CD4-positive, alpha-beta T cell treated with Interleukin-4 for 4 hours (primary cell): ENCODE data around the gene ALK.

Experiments
- DNase-seq: peaks from one replicate; pipeline ENCODE4 v3.0.0-alpha.2; 2020

ALK gene

GRCh38 chr2:29518646-29519337 is 402.6 kb downstream of the ALK start:
- no peak for DNase-seq

GRCh38 chr2:29518010-29518409 is 403.4 kb downstream of the ALK start:
- DNase-seq = no peak

- no peak for DNase-seq
Observed at GRCh38 chr2:29517413-29517812, 404.0 kb downstream of the ALK start.

GRCh38 chr2:29516767-29517166 is 404.6 kb downstream of the ALK start:
- DNase-seq = no peak

- DNase-seq = no peak
Observed at GRCh38 chr2:29509878-29510277, 411.5 kb downstream of the ALK start.

- no peak for DNase-seq
Observed at GRCh38 chr2:29509397-29509796, 412.0 kb downstream of the ALK start.

- DNase-seq = no peak
Observed at GRCh38 chr2:29504746-29505145, 416.6 kb downstream of the ALK start.

- DNase-seq = no peak
Observed at GRCh38 chr2:29502460-29502911, 418.9 kb downstream of the ALK start.

- no peak for DNase-seq
Observed at GRCh38 chr2:29497375-29497774, 424.0 kb downstream of the ALK start.

- no peak for DNase-seq
Observed at GRCh38 chr2:29496198-29496597, 425.2 kb downstream of the ALK start.

GRCh38 chr2:29495536-29496060 is 425.8 kb downstream of the ALK start:
- no peak for DNase-seq

GRCh38 chr2:29495068-29495467 is 426.3 kb downstream of the ALK start:
- DNase-seq = no peak

GRCh38 chr2:29492701-29493100 is 428.7 kb downstream of the ALK start:
- DNase-seq = no peak

- no peak for DNase-seq
Observed at GRCh38 chr2:29490045-29490444, 431.3 kb downstream of the ALK start.

GRCh38 chr2:29489568-29489967 is 431.8 kb downstream of the ALK start:
- DNase-seq = no peak

GRCh38 chr2:29487967-29488555 is 433.3 kb downstream of the ALK start:
- DNase-seq = no peak

GRCh38 chr2:29485631-29486030 is 435.8 kb downstream of the ALK start:
- DNase-seq = no peak

GRCh38 chr2:29485117-29485516 is 436.3 kb downstream of the ALK start:
- DNase-seq = no peak

GRCh38 chr2:29482867-29483266 is 438.5 kb downstream of the ALK start:
- no peak for DNase-seq

- DNase-seq = no peak
Observed at GRCh38 chr2:29482348-29482747, 439.0 kb downstream of the ALK start.

- DNase-seq = no peak
Observed at GRCh38 chr2:29481313-29481712, 440.1 kb downstream of the ALK start.

- no peak for DNase-seq
Observed at GRCh38 chr2:29480426-29480825, 441.0 kb downstream of the ALK start.

GRCh38 chr2:29479401-29479800 is 442.0 kb downstream of the ALK start:
- no peak for DNase-seq

GRCh38 chr2:29478641-29479040 is 442.7 kb downstream of the ALK start:
- DNase-seq = no peak

- DNase-seq = no peak
Observed at GRCh38 chr2:29477186-29477585, 444.2 kb downstream of the ALK start.
